Right ventricle myocardium inferior (tissue), 1 donor: ENCODE results near the gene STARD13. TPM values are rescaled to one million over a fixed set of nuclear protein-coding genes. Genes with fewer than 3 reads are reported as not detected.
"Not testable (repeated sequence)": the region's sequence is repeated elsewhere in the genome, so short reads cannot be mapped to it uniquely, and the experiment has no call there.

Experiments
- ATAC-seq: fragments of 200-7000 bp; cut with Tn5 transposase; one replicate; pipeline ENCODE4 v1.9.1; 2020; ENCODE audit warnings: mild to moderate bottlenecking, moderate library complexity
- DNase-seq: peaks from one replicate; pipeline ENCODE4 v3.0.0; 2021; ENCODE audit errors: missing footprints
- intact Hi-C: fragments of 100-400 bp; cut with DNase I; formaldehyde crosslinking; loops from one replicate; pipeline ENCODE4 v1.11.0; 2022
- total RNA-seq: library from RNA; stranded (reverse); fragmentation: NEBNext Ultra II Directional; extraction: Animal tissue kit (Norgen Biotek cat#: 25700); gene quantifications from one replicate; pipeline ENCODE4 v1.2.1, GENCODE V29; 2021
- donor health status: DM: no; HTN: yes; CAD: no; lungs with severe emphysema.

The STARD13 gene
- total RNA-seq, 1 donor from 2014 or later: 36.4 TPM

- intact Hi-C loops, ATAC-seq: not testable (repeated sequence)
These were observed 43.2 kb downstream of the STARD13 start for GRCh38 chr13:33242372-33242771.

GRCh38 chr13:33236021-33236420 is 49.5 kb downstream of the STARD13 start:
- DNase-seq (no peak), ATAC-seq (no peak)
- intact Hi-C loops: no loop called here

More at GRCh38 chr13:33242372-33242771, 43.2 kb downstream of the STARD13 start:
- DNase-seq: not testable (repeated sequence)

GRCh38 chr13:33235564-33235963 is 50.0 kb downstream of the STARD13 start:
- ATAC-seq (no peak), DNase-seq (no peak)
- intact Hi-C loops: no loop called here

GRCh38 chr13:33235078-33235477 is 50.5 kb downstream of the STARD13 start:
- peak; percentile 66 for ATAC-seq
- DNase-seq: no peak
- intact Hi-C loops: no loop called here

GRCh38 chr13:33233547-33233946 is 52.0 kb downstream of the STARD13 start:
- intact Hi-C loops: loop anchor here (2.0 kb wide), 1 partner anchor 51 kb away; the partner anchor contains the start of gene STARD13
- peak; percentile 68 for ATAC-seq
- peak; percentile 80 for DNase-seq

GRCh38 chr13:33232883-33233282 is 52.7 kb downstream of the STARD13 start:
- DNase-seq (no peak), ATAC-seq (peak; percentile 63)
- intact Hi-C loops: loop anchor here (2.0 kb wide), 1 partner anchor 52 kb away; the partner anchor contains the start of gene STARD13

- intact Hi-C loops: no loop called here
- DNase-seq (no peak), ATAC-seq (no peak)
These were observed 54.2 kb downstream of the STARD13 start for GRCh38 chr13:33231339-33231738.

- intact Hi-C loops: no loop called here
- no peak for ATAC-seq
- no peak for DNase-seq
These were observed 55.2 kb downstream of the STARD13 start for GRCh38 chr13:33230178-33230881.

GRCh38 chr13:33229446-33230177 is 55.9 kb downstream of the STARD13 start:
- ATAC-seq: peak; percentile 77
- intact Hi-C loops: loop anchor here (5.0 to 10.0 kb wide), 3 partner anchors 123 to 495 kb away; no protein-coding TSS in a partner anchor
- DNase-seq: peak; percentile 65

GRCh38 chr13:33228648-33229445 is 56.7 kb downstream of the STARD13 start:
- no peak for DNase-seq
- intact Hi-C loops: loop anchor here (5.0 to 10.0 kb wide), 3 partner anchors 123 to 496 kb away; no protein-coding TSS in a partner anchor
- peak; percentile 9 for ATAC-seq

GRCh38 chr13:33227927-33228647 is 57.5 kb downstream of the STARD13 start:
- ATAC-seq: no peak
- intact Hi-C loops: loop anchor here (5.0 to 10.0 kb wide), 3 partner anchors 124 to 497 kb away; no protein-coding TSS in a partner anchor
- DNase-seq: no peak

GRCh38 chr13:33224686-33225085 is 60.9 kb downstream of the STARD13 start:
- ATAC-seq: no peak
- no peak for DNase-seq
- intact Hi-C loops: loop anchor here (5.0 to 10.0 kb wide), 3 partner anchors 128 to 500 kb away; no protein-coding TSS in a partner anchor

GRCh38 chr13:33224191-33224590 is 61.4 kb downstream of the STARD13 start:
- intact Hi-C loops: loop anchor here (10.0 kb wide), 1 partner anchor 501 kb away; no protein-coding TSS in a partner anchor
- DNase-seq (no peak), ATAC-seq (no peak)

GRCh38 chr13:33219926-33220325 is 65.6 kb downstream of the STARD13 start:
- ATAC-seq (no peak), DNase-seq (no peak)
- intact Hi-C loops: loop anchor here (10.0 kb wide), 1 partner anchor 505 kb away; no protein-coding TSS in a partner anchor

- ATAC-seq: no peak
- no peak for DNase-seq
- intact Hi-C loops: no loop called here
These were observed 67.1 kb downstream of the STARD13 start for GRCh38 chr13:33218426-33218825.

GRCh38 chr13:33218020-33218419 is 67.5 kb downstream of the STARD13 start:
- DNase-seq: no peak
- intact Hi-C loops: no loop called here
- no peak for ATAC-seq

GRCh38 chr13:33217256-33217655 is 68.3 kb downstream of the STARD13 start:
- DNase-seq: no peak
- intact Hi-C loops: no loop called here
- ATAC-seq: peak; percentile 35

- intact Hi-C loops: no loop called here
- ATAC-seq (no peak), DNase-seq (no peak)
These were observed 71.8 kb downstream of the STARD13 start for GRCh38 chr13:33213797-33214196.
